ENCODE results near the gene FTO.

FTO gene

DNA sequence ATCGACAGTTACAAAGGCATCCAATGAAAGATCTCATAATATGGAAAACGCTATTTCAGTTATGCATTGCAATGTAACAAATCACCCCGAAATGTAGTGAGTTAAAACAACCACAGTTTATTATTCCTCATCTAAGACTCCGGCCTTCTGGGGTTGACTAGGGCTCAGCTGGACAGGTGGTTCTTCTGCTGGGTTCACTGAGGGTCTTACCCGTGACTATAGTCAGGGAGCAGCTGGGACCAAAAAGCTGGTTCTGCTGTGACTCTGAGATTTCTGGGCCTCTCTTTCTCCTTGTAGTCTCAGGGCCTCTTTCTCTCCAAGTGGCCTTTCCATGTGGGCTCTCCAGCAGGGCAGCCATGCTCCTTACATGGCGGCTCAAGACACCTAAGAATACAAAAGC is 386.6 kb downstream of the FTO start:
- DNase-seq, result no peak

- no peak for DNase-seq
Measured at GRCh38 chr16:54093281-54093680, 389.3 kb downstream of the FTO start.

- DNase-seq, result no peak
Measured at GRCh38 chr16:54094641-54095040, 390.7 kb downstream of the FTO start.

- no peak for DNase-seq
Measured at GRCh38 chr16:54096607-54097006, 392.7 kb downstream of the FTO start.

DNA sequence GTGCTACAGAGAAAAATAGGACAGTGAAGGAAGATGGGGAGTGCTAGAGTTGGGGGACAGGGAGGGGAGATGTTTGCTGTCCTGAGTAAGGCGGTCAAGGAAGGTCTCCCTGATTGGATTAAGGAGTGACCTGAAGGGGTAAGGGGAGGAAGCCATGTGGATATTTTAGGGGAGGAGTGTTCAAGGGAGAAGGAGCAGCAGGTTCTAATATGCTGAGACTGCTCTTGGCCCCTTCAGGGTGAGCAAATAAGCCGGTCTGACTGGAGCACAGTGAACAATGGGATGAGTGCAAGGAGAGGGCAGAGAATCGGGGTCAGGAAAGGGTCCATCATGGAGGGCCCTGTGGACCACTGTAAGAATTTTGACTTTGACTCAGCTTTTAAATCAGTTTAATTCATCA is 393.8 kb downstream of the FTO start:
- DNase-seq, result no peak

GRCh38 chr16:54098247-54098646 is 394.3 kb downstream of the FTO start:
- no peak for DNase-seq

DNA sequence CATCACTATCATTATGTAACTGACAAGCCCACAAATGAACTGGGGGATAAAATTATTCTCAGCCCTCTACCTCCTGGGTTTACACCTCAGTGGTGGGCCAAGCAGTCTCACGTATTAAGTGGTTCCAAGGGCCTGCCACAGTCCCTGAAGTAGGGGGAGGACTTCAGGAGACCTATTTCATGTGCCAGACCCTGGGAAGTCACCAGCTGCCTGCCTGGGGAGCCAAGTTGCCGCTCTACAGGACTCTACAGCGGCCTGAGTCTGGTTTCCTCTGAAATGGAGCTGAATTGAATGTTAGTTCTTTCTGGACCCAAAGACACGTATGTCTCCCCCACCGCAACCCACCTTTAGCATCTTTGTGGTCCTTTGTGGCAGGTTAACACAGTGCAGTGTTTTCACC is 395.7 kb downstream of the FTO start:
- no peak for DNase-seq

- DNase-seq, result no peak
Measured at GRCh38 chr16:54102888-54103866, 399.2 kb downstream of the FTO start.

- no peak for DNase-seq
Measured at GRCh38 chr16:54106057-54106456, 402.1 kb downstream of the FTO start.

- DNase-seq, result no peak
Measured at GRCh38 chr16:54107583-54108202, 403.7 kb downstream of the FTO start.

- DNase-seq, result no peak
Measured at GRCh38 chr16:54110016-54110981, 406.3 kb downstream of the FTO start.

GRCh38 chr16:54112451-54113206 is 408.7 kb downstream of the FTO start:
- no peak for DNase-seq

DNA sequence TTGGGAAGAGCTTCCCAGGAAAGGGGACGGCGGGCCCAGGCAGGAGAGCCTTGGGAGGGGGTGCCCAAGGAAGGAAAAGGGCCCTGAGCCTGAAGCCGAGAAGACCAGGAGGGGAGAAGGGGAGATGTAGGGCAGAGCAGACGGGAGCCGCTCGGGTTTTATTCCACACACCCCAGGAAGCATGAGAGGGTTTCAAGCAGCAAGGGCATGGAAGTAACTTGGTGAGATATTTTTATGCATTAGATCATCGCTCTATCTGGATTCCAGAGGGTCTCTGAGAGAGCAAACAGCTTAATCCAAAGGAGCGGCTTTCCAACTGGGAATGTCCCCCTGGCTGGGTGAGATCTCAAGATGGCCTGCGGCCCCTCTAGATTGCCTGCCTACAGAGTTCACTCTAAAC is 411.6 kb downstream of the FTO start:
- no peak for DNase-seq

DNA sequence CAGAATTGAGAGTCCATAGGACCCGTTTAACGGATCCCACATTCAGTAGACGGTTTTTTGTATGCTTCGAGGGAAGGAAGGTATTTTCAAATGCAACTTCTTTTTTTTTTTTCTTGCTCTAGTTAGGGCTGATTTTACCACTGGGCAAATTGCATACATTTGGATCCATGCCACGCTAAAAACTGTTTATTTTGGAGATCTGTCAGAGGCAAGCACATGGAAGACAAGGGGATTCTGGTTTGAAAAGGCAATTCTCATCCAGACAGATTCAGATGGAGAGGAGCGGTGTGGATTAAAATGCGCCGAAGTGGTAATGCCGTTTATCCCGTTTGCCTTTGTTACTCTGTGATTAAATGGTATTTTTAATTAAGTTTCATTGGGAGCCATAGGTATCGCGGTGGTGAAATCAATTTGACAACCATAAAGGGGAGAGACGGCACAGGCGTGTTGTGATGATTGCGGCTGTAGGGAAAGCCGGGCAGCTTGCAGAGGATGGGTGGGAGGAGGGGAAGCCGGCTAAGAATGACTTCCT is 412.2 kb downstream of the FTO start:
- no peak for DNase-seq

GRCh38 chr16:54118846-54119245 is 414.9 kb downstream of the FTO start:
- DNase-seq, result no peak

DNA sequence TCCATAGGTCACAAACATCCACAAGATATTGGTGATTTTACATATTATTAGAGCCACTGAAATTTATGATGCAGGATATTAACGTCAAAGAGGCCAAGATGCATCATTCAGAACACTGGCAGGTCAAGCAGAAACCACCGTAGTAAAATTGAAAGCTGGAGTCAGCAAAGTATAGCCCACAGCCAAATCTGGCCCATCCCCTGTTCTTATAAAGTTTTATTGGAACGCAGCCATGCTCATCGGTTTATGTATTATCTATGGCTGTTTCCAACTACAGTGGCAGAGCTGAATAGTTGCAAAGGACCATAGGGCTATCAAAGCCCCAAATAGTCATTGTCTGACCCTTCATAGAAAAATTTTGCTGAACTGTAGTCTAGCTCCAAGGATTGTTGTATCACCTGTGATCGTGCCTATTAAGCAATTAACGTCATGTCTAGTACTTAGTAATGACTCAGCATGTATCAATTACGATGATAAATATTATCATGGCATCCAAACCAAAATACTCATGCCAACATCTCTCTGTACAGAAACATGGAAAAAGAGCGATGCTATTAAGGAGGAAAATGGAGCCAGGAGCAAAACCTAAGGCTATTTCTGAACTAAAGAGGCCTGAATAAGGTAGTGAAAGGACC is 417.0 kb downstream of the FTO start:
- DNase-seq, result no peak

GRCh38 chr16:54121539-54122295 is 417.8 kb downstream of the FTO start:
- no peak for DNase-seq

DNA sequence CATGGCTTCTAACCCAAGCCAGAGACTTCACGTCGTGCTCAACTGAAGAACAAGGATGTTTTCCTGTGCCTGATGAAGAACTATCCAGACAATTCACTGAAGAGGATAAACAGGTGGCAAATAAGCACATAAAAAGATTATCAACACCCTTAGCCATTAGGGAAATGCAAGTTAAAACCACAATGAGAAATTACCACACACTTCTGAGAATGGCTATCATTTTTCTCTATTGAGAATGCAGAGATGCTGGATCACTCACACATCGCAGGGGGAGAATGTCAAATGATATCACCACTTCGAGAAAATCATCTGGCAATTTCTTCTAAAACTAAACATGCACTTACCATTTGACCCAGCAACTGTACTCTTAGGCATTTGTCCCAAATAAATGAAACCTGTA is 419.8 kb downstream of the FTO start:
- DNase-seq, result no peak

DNA sequence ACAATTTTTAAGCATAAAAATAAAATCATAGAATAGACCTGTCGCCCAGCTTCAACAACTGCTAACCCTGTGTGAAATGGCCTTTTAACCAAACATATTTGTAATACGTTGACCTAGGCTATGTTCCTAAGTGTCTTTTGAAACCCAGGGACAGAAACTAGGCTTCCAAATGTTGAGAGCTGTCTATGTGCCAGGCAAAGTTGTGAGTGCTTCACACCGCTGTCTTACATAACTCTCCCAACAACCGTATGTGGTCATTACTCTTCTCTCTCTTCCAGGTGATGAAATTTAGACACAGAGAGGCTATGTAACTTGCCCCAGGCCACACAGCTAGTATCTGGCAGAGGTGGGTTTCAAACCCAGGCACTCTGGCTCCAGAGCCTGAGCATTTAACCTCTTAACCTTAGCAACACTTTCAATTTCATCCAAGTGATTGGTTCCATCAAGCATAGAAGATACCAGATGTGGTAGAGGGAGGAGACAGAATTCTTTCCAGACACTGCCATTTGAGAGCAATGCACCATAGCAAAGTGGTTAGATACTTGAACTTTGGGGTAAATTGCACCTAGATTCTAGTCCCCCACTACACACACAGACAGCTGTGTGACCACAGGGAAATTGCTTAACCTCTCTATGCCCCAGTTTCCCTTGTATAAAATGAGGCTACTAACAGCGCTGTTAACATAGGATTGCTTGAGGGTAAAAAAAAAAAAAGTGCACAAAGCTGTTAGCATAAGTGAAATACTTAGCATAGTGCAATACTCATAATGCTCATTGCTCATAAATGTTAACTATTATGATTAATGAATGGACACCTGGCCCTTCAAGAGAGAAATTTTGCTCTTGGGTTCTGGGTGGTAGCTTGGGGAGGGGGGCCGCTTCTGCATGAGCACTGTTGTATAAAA is 422.0 kb downstream of the FTO start:
- no peak for DNase-seq
